HG02610 (cell line): Measurements from ENCODE around the gene FAM120A.

Experiments
- ATAC-seq: cut with Tn5 transposase; IDR thresholded peaks from one replicate; pipeline ENCODE4 v1.9.1; 2021; ENCODE audit warnings: mild to moderate bottlenecking, moderate library complexity; ENCODE audit not compliant: unreplicated experiment

FAM120A gene

DNA sequence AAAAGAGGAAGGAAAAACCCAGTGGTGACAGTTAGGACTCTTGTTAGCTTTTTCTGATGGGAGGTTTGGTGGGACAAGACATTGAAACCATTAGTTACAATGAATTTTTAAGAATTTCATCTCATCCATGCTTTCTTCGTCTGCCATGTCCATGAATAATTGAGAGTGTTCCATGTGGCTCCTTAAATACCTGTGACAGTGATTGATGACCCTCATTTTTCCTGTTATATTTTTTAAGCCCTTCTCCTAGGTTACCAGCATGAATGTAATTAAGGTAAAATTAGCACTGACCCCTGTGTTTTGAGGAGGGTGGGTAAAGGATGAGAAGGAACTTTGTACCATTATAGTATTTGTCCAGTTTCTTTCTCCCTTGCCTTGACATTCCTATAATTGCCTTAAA, 101.4 kb downstream of the FAM120A start:
- no peak for ATAC-seq

DNA sequence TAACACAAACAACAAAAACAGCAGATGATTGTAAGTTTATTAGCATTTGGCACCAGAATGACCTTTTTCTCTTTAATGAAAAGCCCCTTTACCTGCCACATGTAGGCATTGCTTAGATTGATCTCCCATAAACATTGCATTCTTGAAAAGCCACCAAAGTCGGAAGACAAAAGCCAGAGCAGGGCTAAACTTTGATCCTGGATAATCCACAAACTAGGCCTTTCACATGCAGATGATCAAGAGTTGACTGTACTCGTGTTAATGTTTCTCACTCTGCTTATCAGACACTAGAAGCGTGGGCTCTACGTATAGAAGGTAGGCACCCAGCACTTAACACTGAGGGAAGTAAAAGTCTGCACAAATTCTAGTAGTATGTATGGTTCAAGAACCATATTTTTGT, 103.9 kb downstream of the FAM120A start:
- ATAC-seq: no peak

DNA sequence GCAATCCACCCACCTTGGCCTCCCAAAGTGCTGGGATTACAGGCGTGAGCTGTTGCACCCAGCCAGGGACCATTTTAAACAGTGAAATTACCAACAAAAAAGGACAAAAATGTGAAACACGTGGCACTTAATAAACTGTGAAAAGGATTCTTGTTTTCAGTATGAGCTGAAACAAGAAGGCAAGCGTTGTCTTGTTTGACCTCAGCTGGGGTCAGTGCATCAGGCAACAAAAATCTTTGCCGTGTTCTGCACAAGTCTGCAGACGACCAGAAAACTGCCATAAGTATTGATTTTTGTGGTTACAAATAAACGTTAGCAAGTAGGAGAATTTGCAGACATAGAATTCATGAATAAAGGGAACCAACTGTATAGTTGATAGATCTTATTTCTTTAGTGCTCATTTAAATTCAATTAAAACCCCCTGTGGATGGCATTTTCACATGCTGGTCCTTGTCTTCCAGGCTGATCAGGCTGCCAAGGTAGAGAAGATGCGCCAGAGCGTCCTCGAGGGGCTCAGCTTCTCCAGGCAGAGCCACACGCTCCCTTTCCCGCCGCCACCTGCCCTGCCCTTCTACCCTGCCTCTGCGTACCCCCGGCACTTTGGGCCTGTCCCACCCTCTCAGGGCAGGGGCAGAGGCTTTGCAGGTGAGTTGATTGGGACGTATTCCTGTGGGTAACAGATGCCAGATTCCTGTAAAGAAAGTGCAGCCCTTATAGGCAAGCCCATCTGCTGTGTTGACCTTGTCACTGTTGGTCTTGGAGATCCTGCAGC, 106.1 kb downstream of the FAM120A start:
- ATAC-seq: no peak

DNA sequence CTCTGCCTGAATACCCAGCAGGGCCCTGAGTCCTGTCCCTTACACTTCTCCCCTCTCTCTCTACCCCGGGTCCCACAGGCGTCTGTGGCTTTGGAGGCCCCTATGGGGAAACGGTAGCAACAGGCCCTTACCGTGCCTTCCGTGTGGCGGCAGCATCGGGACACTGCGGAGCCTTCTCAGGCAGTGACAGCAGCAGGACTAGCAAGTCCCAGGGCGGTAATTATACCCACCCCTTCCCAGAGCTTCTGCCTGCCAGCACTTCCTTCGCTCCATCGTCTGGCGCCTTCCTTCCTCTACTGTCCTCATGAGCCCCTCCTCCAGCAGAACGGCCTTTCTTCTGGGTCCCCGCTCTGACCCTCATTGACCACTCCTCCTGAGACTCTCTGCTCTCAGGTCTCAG, 107.0 kb downstream of the FAM120A start:
- ATAC-seq: no peak

DNA sequence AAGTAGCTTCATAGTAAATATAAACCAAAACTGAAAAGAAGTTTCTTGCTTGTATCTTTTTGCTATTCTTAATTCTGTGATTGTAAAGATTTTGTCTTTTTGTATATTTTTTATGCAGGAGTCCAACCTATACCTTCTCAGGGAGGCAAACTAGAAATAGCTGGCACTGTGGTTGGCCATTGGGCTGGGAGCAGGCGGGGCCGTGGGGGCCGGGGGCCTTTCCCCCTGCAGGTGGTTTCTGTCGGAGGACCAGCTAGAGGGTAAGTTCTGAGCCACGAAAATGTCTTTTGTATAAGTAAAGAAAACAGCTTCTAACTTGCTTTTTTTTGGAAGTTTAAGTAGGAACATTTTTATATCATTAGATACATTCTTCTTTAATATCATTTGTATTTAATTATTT, 109.5 kb downstream of the FAM120A start:
- ATAC-seq: no peak

DNA sequence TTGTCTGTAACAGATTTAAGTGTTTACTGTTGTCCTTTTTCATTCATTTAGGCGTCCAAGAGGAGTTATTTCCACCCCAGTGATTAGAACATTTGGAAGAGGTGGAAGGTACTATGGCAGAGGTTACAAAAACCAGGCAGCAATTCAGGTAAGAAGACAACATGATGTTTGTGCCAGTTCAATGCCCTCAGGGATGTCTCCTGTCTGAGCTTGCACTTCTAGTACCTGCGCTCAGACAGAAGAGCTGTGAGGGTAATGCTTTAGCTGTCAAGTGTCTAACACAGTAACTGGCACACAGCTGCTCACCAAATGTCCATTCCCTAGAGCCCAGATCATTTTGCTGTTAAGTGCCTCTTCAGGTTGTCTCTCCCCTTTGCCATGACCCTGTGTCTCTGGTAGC, 110.7 kb downstream of the FAM120A start:
- ATAC-seq: no peak

DNA sequence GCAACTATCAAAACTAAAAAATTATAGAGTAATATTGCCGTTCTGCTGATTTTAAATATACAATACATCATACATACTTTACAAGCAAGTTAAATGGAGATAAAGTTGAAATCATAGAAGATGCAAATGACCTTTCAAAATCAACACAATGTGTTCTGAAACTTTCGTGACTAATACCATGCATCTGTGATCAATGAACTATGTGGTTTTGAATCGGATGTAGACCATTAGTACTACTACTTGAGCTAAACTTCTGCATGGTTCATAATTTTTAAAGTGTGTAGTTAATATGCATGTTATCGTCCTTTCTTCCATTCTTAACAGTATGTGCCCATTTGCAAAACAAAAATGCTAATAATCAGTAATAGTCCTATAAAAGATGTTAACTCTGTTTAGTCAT, 113.6 kb downstream of the FAM120A start:
- no peak for ATAC-seq

DNA sequence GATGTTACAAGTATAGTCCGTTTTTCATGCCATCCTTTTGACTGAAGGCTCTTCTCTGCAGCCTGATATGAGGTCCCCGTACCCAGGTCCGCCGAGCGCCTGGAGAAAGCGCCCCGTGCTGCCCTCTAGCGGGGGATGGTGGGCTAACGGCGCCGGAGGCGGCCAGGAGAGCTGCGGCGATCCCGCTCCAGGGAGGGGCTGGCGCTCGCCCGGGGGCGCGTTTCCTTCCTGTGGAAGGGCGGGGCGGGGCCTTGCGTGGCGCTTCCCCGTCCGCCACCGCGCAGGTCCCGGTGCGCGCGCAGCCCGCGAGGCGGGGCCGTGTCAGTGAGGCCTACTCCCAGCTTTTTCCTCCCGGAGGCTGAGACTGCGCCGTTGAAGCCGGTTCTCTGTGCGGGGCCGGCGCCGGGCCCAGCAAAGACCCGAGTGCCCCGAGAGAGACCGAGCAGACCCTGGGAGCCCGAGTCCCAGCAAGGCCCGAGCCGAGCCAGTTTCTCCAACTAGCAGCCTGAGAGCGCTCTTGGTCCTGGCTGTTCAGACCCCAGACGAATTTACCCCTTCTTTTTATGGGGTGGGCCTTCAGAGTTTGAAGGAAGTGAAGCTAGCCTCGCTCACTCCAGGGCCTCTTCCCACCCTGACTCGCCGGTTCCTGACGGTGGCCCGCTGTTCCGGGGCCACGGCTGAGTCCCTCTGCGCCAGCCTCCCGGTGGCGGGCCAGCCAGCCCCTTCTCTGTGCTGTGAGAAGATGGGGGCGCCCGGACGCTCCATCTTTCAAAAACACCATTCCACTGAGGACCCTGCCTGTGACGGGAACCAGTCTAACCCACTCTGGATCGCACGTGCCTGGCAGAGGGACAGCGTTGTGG, 115.2 kb downstream of the FAM120A start:
- peak; percentile 95 for ATAC-seq

DNA sequence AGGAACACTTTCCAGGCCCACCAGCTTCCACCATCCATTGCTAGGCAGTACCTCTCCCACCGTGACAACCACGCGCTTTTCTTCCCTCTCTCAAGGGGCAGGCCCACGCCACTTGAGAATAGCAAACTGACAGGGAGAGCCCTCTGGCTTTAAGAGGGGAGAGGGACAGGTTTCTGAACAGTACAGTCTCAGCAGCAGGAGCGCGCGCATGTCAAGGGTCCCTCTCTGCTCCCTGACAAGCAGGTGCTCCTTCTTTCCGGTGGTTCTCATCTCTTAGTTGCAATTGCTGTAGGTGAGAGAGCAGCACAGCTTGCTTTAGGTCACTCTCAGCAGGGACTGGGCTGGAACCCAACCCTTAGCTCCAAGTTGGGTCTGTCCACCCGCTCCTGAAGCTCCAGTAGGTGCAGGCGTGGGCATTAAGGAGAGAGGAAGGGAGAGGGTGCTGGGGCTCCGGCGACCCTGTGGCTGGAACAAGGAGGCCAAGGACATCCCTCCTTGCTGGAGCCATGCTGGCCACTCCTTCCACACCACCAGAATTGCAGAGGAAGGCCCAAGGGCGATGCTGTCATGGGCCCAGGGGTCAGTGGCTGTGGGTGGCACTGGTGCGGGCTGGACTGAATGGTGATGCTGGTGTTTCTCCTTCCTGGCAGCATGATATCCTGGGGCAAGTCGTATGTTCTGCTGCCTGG, 115.9 kb downstream of the FAM120A start:
- ATAC-seq: no peak

DNA sequence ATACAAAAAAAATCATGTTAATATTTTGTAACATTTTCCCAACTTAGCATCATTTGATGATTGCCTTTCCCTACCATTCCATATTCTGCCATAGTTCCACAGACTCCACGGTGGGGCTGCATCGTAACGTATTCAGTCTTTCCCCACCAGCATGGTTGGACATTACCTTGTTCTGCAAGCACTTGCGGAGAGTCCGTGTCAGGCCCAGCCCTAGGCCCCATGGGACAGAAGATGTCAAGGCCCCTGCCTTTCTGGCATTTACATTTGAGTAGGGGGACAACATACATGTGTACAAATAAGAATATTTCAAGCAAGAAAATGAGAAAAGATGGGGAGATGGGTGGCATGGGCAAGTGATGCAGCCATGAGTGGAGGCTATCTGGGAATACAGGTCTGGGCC, 116.7 kb downstream of the FAM120A start:
- no peak for ATAC-seq

DNA sequence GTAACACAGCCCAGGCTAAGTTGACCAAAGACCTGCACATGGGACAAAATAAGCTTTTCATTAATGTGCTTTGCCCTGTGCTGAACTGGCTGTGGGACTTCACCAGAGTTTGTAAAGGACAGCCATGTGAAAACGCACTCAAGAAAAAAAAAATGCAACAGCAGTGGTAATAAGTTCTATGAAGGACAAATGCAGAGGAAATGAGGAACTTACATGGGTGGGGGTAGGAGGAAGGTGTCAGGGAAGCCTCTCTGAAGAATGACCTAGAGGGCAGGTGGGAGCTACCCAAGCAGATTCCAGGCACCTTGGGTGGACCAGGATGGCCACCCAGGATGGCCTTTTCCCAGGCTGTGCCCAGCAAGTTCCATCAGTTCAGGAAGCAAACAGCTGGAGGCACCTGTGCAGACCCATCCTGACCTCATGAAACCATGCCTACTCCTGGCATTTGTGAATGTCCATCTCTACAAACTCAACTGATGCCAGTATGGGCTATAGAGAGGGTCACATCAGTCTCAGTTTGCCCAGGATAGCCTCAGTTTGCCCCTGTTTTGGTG, 118.2 kb downstream of the FAM120A start:
- ATAC-seq: no peak

DNA sequence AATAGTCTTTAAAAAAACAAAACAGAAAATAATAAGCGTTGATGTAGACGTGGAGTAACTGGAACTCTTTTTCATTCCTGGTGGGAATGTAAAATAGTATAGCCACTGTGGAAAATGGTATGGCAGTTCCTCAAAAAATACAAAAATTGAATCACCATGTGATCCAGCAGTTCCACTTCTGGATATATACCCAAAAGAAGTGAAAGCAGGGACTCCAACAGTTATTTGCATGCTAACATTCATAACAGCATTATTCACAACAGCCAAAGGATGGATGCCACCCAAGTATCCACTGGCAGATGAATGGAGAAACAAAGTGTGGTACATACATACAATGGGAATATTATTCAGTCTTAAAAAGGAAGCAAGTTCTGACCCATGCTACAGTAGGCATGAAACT, 120.7 kb downstream of the FAM120A start:
- no peak for ATAC-seq

DNA sequence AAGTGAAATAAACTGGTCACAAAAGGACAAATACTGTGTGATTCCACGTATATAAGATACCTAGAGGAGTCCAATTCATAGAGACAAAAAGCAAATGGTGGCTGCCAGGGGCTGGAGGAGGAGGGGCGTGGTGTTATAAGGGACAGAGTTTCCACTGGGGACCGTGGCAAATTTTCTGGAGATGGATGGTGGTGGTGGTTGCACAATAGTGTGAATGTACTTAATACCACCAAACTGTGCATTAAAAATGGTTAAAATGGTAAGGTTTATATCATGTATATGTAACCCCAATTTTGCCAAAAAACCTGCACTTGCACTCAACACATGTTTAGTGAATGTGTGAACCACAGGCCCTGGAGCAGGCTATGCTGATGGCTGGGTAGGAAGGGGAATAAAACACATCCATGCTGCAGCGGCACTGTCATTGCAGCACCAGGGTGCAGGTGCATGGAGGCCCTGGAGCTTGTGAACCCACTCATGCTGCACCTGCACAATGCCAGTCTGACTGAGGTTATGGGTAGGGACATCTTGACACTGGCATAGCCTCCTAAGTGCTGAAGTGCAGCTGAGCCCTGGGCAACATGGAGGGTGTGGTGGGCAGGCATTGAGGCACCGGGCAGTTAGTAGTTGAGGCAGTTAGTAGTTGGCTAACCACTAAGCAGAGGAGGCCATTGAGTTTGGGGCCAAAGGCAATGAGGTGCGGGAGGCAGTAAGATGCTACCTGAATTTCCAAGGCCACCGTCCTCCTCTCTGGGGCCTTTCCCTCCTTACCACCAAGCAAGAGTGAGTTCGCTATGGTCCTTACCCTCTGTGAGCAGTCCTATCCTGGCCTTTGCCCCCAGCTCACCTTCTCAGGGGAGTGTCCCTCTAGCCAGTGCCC, 121.4 kb downstream of the FAM120A start:
- ATAC-seq: no peak

DNA sequence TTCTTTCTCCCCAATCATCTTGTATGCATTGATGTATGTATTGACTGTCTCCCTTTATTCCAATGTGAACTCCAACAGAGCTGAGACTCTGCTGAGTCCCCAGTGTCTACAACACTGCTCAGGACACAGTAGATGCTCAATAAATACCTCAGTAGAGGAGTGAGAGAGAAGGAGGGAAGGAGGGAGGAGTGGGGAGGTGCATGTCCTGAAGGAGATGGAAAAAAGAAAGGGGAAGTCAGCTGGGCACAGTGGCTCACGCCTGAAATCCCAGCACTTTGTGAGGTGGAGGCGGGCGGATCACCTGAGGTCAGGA, 122.0 kb downstream of the FAM120A start:
- no peak for ATAC-seq

DNA sequence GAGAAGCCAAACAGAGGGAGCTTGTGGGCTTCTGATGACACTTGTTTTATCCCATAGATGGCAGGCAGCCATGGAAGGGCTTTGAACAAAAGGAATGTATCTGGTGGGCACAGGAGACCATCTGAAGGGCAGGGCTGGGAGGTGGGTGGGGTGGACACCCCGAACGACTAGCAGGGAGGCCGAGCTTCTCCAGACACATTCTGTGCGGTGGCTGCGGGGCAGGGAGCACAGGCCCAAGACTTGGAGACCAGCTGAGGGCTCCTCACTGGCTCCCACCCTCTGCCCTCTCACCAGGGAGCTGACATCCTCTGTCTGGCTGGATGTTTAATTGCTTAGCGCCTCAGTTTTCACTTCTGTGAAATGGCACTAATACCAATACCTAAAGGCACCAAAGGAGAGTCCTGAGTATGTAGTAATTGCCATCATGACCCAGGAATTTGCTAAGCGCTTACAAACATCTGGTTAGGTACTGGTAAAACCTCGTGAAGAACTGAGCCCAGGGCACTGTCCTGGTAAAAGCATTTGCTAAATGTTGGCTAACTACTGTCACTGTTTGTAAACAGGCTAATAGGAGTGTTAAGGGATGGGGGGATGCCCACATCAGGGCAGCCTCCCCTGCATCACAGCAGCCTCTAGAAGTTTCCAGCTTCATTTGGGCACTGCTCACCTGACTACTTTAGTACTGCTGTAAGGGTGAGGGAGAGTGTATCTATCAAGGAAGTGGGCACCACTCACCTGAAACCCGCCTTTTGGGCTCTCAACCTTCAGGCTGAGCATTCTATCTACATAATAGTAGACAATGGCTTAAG, 122.8 kb downstream of the FAM120A start:
- no peak for ATAC-seq

DNA sequence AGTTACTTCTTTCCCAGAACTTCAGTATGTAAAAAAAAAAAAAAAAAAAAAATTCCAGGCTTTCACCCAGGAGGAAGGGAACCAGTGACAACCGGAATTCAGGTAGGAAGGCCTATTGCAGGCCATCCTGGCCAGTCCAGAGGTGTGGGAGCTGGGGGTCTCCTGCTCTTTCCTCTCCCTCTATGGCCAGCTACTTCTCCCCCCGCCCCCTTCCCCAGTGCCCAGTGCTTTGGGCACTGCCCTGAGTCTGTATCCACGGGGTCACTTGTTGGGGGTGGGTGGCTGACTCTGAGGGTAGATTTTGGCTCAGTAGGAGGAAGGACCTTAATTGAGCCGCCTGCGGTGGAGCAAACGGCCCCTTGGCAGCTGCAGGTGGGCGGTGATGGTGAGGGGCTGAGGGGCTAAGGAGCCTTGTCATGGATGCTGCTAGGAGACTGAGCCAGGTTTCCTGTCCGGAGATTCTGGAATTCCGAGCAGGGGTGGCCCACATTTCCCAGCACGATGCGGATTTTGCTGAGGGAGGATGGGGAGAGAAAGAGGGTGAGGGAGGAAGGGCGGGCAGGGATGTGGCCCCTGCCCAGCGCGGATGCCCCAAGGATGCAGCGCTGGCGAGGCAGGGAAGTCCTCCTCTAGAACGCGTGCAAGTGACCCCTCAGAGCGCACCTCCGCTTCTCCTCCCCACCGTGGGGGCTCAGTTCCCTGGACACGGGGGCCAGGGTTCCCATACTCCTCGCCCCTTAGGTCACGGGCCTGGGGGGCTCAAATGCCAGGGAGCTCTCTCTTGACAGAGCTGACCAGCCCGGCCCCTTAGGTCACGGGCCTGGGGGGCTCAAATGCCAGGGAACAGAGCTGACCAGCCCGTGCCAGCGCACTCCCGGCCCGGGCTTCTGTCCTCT, 123.7 kb downstream of the FAM120A start:
- ATAC-seq: no peak

DNA sequence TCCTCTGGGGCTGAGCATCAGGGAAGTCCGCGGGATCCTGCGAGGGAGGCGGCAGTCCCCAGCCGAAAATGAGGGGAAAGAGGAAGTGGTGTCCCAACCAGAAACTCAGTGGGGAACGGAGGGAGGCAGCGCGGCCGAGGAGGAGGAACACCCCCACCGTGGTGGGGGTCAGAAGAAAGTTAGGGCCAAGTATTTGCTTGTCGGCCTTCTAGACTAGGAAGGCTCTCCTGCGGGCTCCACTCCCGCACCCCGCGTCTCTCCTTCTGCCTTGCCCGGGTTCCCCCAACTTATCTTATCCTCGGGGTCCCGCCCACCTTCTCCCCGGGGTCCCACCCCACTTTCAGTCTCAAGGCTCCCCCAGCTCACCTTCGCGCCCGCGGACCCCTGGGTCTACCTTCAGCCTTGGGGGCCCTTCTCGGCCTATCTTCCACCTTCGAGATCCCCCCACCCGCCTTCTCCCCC, 124.3 kb downstream of the FAM120A start:
- ATAC-seq: peak; percentile 32

DNA sequence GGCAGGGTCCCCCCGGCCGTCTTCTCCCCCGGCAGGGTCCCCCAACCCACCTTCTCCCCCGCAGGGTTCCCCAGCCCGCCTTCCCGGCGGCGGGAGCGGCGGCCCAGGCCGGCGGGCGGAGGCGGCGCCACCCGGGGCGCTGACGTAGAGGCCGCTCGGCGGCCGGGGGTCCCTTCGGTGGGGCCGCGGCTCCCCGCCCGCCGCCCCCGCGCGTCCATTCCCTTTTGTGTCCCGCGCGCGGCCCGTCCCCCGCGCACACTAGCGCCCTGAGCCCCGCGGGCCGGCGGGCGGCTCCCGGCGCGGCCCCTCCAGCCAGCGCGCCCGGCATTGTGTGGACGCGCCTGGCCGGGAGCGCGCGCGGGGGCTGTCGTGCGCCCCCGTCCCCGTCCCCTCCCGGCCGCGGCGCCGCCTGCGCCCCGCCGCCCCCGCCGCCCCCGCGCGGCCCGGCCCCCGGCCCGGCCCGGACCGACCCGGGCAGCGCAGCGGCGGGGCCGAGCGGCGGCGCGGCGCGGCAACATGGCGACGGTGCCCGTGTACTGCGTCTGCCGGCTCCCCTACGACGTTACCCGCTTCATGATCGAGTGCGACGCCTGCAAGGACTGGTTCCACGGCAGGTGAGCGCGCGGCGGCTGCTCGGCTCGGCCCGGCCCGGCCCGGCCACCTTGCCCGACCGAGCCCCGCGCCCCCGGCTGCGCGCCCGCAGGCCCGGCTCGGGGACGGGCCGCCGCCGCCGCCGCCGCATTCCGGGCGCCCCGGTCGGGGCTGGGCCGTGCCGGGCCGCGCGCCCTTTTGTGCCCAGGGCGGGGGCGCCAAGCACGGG, 125.0 kb downstream of the FAM120A start, which contains the start of gene PHF2:
TSS of gene PHF2 (plus strand) at position 327 of the 820 bp plus-strand sequence. CDS start at position 517, 190 bp downstream.
- peak; percentile 31 for ATAC-seq
